Ureter (tissue), 1 donor: Measurements from ENCODE around the gene SOX12. TPM values are rescaled to one million over a fixed set of nuclear protein-coding genes. Genes with fewer than 3 reads are reported as not detected.
"Not testable (repeated sequence)": the region's sequence is repeated elsewhere in the genome, so short reads cannot be mapped to it uniquely, and the experiment has no call there.

Experiments
- DNase-seq: peaks from one replicate; pipeline ENCODE4 v3.0.0-alpha.2; 2020; ENCODE audit warnings: low spot score
- total RNA-seq: library from RNA; stranded (reverse); gene quantifications from one replicate; pipeline ENCODE4 v1.2.4, GENCODE V29; 2023
- donor health status: DM: yes; HTN: yes; CAD: no.

The SOX12 gene
- total RNA-seq, 1 donor from 2014 or later = 7.4 TPM

DNA sequence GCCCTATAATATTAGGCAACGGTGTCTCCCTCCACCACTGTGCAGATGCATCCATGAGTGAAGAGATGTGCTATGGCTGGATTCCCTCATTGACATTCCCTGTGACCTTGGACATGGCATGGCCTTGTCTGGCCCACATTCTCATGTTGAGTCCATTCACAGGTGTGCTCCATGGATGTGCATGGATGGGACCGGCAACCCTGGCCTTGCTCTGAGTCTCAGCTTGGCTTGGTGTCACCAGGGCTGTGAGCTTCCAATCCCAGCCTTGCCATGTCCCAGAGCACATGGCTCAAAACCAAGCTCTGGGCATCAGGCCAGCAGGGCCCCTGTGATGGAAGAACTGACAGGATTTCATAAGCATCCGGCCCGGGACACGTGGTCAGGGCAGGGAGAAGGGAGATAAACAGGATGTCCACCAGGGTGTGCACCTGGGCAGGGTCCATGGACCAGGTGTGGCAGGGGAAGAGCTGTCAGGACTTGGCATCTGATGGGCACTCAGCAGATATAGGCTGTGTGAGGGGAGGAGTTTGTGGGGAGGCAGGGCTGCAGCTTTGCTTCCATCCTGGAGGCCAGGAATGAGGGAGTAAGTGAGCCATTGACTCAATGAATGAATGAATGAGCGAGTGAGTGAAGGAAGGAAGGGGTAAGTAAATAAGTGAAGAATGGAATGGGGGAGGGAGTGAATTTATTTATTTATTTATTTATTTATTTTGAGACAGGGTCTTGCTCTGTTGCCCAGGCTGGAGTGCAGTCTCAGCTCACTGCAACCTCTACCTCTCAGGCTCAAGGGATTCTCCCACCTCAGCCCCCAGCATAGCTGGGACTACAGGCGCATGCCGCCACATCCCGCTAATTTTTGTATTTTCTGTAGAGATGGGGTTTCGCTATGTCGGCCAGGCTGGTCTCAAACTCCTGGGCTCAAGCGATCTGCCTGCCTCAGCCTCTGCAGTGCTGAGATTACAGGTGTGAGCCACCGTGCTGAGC, 37.2 kb downstream of the SOX12 start:
- DNase-seq = peak; percentile 92

DNA sequence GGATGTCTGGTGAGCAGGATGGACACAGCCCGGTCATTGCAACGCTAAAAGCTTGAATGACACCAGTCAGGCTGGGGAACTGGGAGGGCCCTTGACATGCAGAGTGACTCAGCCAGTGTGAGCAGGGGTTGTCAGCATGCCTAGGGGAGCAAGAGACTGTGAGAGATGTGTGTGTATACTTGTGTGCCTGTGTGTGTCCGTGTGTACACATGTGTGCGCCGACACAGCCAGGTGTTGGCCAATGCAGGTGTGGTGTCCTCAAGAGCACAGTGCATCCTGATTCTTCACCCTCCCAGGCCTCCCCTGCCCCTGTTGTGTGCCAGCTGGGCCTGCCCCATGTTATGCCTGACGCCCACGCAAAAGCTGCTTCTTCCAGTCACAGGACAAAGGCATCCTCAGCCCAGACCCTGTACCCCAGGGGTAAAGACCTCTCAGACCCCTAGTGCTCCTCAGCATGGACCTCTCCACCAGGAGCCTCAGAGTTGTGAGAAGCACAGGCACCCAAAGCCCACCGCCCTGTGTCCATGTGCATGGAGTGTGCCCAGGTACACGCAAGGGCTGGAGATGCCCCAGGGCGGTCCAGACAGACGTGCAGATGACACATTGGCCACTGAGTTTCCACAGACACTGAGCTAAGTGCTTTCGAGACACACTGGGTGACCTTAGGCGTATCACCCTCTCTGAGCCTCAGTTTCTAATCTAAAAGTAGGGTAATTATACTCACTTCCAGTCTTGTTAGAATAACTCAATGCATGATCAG, 38.1 kb downstream of the SOX12 start:
- DNase-seq = peak; percentile 57

DNA sequence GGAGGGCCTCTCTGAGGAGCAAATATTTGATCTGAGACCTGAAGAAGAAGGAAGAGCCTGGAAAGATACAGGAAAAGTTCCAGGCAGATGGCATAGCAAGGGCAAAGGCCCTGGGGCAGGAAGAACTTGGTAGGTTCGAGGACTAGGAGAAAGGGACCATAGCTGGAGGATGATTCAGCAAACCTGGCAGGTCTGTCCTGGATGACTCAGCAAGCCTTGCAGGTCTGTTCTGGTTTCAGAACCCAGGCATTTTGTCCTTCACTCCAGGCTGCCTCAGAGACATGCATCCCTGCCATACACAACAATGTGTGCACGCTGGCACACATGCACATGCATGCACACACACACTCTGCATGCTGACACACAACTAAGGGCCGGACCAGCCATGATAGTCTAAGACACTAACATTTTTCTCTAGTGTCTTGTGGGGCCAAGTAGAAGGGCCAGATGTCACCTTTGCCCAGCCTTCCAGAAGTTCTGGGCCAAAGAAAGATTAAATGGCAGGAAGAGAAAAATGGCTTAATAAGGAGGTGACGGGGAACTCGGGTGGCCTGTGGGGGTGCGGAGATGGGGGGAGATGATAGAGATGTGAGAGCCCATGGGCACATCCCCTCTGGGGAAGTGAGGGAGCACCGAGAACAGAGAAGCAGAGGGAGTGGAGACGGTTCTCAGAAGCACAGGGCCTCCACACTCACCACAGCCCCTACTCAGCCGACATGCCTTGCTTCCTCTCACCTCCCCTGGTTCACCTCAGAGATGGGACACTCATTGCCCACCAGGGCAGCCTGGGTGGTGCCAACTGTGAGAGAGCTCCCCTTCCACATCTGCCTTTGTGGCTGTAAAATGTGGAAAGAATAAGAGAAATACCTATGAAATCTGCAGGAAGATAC, 39.8 kb downstream of the SOX12 start:
- no peak for DNase-seq

DNA sequence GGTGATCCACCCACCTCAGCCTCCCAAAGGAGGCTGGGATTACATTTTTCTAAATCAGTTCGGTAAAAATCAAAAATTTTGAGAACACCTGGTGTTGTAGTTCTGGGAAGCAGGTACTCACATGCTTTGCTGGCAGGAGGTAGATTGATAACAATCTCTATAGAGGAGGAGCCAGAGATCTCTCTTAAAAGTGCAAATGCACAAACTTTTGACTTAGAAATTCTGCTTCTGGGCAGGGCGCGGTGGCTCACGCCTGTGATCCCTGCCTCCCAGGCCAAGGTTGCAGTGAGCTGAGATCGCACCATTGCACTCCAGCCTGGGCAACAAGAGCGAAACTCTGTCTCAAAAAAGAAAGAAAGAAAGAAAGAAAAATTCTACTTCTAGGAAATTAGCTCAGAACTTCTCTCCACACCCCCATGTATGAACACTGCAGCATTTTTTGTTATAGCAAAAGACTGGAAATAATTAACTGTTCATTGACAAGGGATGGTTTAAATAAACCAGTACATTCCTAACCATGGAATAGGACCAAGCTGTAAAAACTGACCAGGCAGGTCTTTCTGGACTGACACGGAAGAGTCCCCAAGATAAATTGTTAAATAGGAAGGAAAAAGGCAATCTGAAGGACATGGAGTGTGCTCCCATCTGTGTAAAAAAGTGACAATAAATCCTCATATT, 40.8 kb downstream of the SOX12 start:
- no peak for DNase-seq

DNA sequence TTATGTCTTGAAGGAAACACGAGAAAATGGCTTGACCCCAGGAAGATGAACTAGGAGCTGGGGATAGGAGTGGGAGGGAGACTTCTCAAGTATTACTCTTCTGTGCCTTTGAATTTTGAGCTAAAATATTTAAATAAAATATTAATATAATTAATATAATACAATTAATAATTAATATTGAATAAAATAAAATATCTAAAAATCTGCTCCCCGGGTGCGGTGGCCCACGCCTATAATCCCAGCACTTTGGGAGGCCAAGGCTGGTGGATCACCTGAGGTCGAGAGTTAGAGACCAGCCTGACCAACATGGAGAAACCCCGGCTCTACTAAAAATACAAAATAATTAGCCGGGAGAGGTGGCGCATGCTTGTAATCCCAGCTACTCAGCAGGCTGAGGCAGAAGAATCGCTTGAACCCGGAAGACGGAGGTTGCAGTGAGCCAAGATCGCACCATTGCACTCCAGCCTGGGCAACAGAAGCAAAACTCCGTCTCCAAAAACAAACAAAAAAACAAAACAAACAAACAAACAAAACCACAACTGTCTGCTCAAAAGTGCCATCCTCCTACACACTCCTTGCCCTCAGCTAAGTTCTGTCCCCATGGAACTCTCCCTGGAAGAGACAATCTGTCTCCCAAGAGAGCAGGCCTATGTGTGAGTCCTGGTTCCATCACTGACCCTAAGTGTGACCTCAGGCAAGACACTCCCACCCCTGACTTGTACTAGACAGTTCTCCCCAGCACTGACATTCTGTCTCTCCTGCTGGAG, 41.5 kb downstream of the SOX12 start:
- no peak for DNase-seq

DNA sequence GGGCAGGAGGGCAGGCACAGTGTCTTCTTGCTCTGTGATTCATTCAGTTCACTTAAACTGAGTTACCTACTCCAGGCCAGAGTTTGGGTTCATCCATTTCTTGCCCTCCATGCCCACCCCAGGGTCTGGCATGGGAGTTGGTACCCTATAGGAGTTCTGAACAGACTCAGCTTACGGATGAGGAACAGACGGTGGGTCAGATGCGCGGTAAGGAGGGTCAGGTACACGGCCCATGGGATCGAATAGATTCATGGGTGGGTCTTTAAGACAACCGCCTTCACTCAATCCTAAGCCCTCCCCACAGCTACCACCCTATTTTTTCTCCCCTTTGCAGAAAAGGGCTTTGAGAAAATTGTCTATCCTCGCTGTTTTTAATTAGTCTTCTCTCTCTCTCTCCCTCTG, 42.1 kb downstream of the SOX12 start:
- no peak for DNase-seq

DNA sequence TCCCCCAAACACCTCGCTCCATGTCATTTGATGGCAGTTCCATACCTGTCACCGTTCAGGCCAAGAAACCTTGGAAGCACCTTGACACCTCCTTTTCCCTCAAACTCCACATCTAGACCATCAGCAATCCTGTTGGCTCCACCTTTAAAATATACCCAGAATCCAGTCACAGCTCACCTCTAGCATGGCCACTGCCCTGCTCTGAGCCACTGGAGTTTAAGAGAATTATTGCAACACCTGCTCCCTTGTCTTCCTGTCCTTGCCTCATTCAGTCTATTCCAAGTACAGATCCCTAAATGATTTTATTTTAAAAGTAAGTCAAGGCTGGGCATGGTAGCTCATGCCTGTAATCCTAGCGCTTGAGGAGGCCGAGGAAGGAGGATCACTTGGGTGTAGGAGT, 43.6 kb downstream of the SOX12 start:
- no peak for DNase-seq

DNA sequence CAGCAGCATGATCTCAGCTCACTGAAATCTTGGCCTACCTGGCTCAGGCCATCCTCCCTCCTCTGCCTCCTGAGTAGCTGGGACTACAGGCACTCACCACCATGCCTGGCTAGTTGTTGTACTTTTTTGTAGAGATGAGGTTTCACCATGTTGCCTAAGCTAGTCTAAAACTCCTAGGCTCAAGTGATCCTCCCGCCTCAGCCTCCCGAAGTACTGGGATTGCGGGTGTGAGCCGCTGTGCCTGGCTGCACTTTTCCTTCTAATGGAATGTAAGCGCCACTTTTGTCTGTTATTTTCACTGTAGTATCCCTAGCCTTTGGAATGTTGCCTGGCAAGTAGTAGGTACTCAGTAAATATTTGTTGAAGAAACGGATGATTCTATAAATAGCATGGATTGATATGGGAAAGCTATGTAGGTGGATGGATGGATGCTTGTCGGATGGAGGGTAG, 44.8 kb downstream of the SOX12 start:
- no peak for DNase-seq

DNA sequence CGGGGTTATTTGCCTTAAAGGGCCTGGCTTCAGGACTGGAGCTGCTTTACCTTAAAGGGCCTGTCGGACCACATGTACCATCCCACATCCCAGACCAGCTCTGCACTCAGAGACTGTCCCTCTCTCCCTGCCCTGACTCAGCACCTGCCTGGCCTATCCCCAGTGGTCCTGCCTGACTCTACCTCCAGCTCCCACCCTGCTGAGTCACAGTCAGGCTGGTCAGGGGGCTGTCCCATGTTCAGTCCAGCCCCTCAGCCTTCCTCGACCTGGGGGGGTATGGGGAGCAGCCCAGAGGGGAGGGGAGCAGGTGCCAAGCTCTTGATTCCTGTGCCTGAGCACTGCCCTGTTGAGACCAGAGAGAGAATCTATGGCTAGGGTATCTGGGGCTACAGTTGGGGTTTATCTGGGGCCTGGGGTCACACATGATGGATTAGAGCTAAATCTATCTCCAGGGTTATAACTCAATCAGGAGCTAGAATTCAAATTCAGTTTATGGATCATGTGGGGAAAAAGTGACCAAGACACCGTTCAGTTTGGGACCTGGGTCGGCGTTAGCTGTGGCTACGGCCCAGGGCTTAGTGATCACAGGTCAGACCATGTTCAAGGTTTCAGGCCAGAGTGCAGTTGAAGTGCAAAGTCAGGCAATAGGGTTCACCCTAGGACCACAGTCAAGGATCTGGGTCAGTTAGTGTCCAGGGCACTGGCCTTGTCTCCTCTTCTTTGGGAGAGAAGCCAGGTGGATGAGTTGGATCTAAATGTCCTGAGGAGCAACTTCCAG, 45.8 kb downstream of the SOX12 start:
- DNase-seq = no peak

DNA sequence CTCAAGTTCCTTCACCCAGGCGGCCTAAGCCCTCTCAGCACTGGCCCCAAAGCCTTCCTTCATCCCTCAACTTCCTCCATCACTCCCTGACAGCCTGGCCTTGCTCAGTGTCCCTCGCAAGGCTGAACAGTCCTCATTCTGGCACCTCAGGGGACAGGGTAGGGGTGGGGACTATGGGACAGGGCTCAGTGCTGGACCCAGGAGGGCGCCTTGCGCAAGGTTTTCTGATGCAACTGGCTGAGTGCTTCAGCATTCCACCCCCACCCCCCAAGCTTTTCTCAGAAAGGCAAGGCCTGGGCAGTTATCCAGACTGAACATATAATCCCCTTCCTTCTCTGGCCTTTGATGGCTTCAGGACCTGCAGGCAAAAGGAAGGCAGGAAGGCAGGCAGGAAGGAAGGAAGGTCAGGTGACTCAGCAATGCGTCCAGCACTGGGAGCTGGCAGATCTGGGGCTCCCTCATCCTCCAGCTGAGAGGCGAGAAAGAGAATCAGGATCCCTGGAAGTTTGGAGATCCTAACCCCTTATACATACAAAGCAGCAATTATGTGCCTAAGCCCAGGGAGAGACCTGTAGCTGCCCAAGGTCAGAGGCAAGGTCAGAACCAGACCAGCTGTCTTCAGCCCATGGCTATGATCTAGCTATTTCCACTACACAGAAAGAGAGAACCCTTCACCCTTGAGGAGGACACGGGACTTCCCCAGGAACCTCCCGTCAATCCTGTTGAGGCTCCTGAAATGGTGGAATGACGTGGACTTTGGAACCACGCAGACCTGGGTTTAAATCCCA, 46.6 kb downstream of the SOX12 start:
- DNase-seq = peak; percentile 59

DNA sequence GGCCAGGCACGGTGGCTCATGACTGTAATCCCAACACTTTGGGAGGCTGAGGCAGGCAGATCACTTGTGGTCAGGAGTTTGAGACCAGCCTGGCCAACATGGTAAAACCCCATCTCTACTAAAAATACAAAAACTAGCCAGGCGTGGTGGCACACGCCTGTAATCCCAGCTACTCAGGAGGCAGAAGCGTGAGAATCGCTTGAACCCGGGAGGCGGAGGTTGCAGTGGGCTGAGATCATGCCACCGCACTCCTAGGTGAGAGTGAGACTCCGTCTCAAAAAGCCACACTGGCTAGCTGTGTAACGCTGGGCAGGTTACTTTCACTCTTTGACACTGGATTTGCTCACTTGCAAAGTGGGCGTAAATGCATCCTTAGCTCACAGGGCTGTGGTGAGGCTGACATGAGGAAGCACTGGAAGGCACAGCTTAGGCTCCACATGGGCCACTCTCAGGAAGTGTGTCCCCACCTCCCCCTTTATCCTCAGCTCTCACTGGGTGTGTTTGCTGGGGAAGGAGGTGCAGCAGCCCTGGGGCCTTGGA, 47.3 kb downstream of the SOX12 start:
- not testable (repeated sequence) for DNase-seq

DNA sequence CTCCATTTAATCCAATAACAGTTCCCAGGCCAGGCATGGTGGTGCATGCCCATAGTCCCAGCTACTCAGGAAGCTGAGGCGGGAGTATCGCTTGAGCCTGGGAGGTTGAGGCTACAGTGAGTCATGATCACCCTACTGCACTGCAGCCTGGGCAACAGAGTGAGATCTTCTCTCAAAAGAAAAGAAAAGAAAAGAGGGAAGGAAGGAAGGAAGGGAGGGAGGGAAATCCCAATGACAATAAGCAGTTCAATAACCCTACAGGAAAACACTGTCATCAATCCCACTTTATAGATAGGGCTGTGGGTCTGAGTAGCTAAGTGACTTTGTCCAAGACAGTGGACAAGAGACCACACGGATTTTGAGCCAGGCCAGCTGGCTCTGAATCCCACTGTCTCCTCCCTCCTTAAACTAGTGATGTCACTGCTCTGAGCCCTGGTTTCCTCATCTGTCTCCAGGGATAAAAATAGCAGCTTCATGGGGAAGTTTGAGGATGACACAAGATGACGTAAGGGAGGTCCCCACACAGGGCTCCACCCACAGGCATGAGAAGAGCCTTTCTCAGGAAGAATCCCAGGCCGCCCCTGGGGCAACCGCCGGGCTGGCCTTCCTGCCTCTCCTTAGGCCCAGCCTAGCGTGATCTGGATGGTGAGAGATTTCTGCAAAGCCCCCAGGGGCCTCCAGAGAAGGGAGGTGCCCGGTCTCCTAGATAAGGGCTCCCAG, 48.0 kb downstream of the SOX12 start:
- DNase-seq = no peak

DNA sequence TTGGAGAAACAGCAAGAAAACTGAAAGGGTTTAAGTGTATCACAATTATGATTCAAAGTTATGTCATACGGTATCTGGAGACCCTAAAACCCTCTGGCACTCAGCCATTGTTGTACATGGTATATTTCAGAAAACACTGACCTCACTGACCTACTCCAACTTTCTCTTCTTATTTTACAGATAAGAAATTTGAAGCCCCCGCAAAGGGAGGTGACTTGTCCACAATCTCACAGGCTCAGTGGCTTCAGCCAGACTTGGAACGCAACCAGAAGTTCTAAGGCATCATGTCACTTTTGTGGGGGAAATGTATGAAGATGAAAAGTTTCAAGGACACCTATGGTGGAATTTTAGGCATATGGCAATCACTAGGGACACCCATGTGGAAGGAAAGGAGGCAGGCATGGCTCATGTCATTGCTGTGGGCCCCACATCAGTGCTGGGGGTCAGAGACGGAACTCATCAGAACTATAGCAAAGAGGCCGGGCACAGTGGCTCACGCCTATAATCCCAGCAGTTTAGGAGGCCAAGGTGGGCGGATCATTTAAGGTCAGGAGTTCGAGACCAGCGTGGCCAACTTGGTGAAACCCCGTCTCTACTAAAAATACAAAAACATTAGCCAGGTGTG, 50.0 kb downstream of the SOX12 start:
- DNase-seq = no peak

DNA sequence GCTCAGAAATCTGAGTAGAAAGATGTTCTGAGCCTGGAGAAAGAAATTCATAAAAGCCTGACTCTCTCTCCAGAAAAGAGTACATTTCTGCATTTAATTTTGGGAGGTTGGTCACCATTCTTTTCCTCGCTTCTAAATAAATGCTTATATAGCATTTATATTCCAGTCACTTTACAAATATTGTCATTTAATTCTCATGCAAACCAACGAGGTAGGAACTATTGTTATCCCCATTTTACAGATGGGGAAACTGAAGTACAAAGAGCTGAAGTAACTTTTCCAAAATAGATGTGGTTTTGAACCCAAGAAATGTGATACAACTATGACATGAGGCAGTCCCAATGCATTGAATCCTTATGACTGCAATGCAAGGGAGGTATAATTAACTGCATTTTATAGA, 50.7 kb downstream of the SOX12 start:
- no peak for DNase-seq

DNA sequence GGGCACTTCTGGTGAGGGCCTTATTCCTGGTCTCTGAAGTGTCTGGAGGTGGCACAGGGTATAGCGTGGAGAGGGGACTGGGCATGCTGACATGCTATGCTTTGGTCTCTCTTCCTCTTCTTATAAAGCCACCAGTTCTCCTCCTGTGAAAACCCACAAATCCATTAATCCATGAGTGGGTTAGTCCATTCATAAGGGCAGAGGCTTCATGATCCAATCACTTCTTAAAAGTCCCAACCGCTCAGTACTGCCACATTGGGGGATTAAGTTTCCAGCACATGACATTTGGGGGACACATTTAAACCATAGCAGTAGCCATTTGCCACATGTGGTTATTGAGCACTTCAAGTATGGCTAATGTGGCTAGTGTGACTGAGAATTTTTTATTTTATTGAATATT, 51.4 kb downstream of the SOX12 start:
- DNase-seq = no peak

DNA sequence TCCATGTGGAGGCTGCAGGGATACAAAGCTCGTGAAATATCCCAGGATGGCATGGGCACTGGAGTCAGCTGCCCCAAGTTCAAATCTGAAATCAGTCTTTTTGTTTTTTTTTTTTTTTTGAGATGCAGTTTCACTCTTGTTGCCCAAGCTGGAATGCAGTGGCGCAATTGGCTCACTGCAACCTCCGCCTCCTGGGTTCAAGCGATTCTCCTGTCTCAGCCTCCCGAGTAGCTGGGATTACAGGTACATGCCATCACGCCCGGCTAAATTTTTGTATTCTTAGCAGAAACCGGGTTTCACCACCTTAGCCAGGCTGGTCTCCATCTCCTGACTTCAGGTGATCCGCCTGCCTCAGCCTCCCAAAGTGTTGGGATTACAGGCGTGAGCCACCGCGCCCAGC, 52.2 kb downstream of the SOX12 start:
- DNase-seq = not testable (repeated sequence)

DNA sequence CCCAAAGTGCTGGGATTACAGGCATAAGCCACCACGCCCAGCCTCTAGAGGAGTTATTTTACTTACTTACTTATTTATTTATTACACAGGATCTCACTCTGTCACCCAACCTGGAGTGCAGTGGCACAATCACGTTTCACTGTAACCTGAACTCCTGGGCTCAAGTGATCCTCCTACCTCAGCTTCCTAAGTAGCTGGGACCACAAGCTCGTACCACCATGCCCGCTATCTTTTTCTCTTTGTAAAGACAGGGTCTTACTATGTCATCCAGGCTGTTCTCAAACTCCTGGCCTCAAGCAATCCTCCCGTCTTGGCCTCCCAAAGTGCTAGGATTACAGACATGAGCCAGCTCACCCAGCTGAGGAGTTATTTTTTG, 53.6 kb downstream of the SOX12 start:
- no peak for DNase-seq
